ENCODE data around the gene AAGAB.
"Not testable (repeated sequence)": the region's sequence is repeated elsewhere in the genome, so short reads cannot be mapped to it uniquely, and the experiment has no call there.

Gene AAGAB, protein sequence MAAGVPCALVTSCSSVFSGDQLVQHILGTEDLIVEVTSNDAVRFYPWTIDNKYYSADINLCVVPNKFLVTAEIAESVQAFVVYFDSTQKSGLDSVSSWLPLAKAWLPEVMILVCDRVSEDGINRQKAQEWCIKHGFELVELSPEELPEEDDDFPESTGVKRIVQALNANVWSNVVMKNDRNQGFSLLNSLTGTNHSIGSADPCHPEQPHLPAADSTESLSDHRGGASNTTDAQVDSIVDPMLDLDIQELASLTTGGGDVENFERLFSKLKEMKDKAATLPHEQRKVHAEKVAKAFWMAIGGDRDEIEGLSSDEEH

GRCh38 chr15:67254238-67255175, at the start of gene AAGAB, which contains the start of gene IQCH:
Gene AAGAB, minus strand, starts transcription at chr15:67254661. Its CDS starts 30 bp downstream, at chr15:67254631.
Gene IQCH, plus strand, starts transcription at chr15:67254786. Its CDS starts 111 bp downstream, at chr15:67254897.
- TF ChIP-seq CTCF (conservative IDR thresholded peaks at IDR 0.05; ENCODE audit: low read length): no peak
- H3K4me3 ChIP-seq (ENCODE audit: low read length): peak within 1 kb of the TSS; percentile 97
- DNase-seq (ENCODE audit: low read depth): peak; percentile 98

GRCh38 chr15:67303490-67304363, 49.3 kb upstream of the AAGAB start:
- peak; percentile 28 for DNase-seq (ENCODE audit: low read depth)
- peak; percentile 51 for TF ChIP-seq CTCF (conservative IDR thresholded peaks at IDR 0.05; ENCODE audit: low read length)
- H3K4me3 ChIP-seq (ENCODE audit: low read length): no peak overlapping the region

GRCh38 chr15:67300266-67301025, 46.0 kb upstream of the AAGAB start:
- no peak for TF ChIP-seq CTCF (conservative IDR thresholded peaks at IDR 0.05; ENCODE audit: low read length)
- no peak overlapping the region for H3K4me3 ChIP-seq (ENCODE audit: low read length)
- DNase-seq (ENCODE audit: low read depth): no peak

- no peak for DNase-seq (ENCODE audit: low read depth)
- TF ChIP-seq CTCF (conservative IDR thresholded peaks at IDR 0.05; ENCODE audit: low read length): no peak
- no peak overlapping the region for H3K4me3 ChIP-seq (ENCODE audit: low read length)
Measured at GRCh38 chr15:67296684-67297083, 42.2 kb upstream of the AAGAB start.

GRCh38 chr15:67296188-67296587, 41.7 kb upstream of the AAGAB start:
- DNase-seq (ENCODE audit: low read depth): no peak
- H3K4me3 ChIP-seq (ENCODE audit: low read length): no peak overlapping the region
- no peak for TF ChIP-seq CTCF (conservative IDR thresholded peaks at IDR 0.05; ENCODE audit: low read length)

DNA sequence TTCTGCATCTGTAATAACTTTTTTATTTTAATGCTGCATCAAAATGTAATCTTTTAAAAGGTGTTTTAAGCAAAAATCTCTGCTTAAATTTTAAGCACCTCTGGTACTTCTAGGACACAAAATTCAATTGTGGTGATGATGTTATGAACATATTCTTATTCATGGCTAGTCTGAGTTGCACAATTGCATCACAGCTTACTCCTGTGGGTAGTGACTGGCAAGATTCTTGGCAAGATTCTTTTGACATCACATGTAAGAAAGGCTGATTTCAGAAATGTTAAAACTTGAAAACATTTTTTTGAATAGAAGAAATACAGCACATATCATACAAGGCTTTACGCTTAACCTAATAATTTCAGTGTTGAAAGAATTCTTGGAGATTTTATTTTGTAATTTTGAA, 35.9 kb upstream of the AAGAB start:
- no peak for TF ChIP-seq CTCF (conservative IDR thresholded peaks at IDR 0.05; ENCODE audit: low read length)
- peak; percentile 41 for DNase-seq (ENCODE audit: low read depth)
- no peak overlapping the region for H3K4me3 ChIP-seq (ENCODE audit: low read length)

DNA sequence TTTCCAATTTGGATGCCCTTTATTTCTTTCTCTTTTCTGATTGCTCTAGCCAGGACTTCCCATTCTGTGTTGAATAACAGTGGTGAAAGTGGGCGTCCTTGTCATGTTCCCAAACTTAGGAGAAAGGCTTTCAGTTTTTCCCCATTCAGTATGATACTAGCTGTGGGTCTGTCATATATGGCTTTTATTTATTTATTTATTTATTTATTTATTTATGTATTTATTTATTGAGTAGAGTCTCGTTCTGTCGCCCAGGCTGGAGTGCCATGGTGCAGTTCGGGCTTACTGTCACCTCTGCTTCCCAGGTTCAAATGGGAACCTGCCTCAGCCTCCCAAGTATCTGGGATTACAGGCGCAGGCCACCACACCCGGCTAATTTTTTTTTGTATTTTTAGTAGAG, 31.9 kb upstream of the AAGAB start:
- not testable (repeated sequence) for DNase-seq (ENCODE audit: low read depth); H3K4me3 ChIP-seq (ENCODE audit: low read length)

DNA sequence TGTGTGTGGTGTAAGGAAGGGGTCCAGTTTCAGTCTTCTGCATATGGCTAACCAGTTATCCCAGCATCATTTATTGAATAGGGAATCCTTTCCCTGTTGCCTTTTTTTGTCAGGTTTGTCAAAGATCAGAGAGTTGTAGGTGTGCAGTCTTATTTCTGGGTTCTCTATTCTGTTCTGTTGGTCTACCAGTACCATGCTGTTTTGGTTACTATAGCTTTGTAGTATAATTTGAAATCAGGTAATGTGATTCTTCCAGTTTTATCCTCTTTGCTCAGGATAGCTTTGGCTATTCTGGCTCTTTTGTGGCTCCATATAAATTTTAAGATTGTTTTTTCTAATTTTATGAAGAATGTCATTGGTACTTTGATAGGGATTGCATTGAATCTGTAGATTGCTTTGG, 31.2 kb upstream of the AAGAB start:
- not testable (repeated sequence) for DNase-seq (ENCODE audit: low read depth); H3K4me3 ChIP-seq (ENCODE audit: low read length)

Data from AG10803 (cell line).